A673 (cell line): Measurements from ENCODE around the gene LAMA4. TPM values are rescaled to one million over a fixed set of nuclear protein-coding genes. Genes with fewer than 3 reads are reported as not detected.
A peak's percentile ranks its signal among the peaks of the same experiment; 100 is the strongest.

Experiments
- BruUV-seq: library from RNA; stranded (reverse); fragments of 400-500 nt; replicated peaks from 2 replicates; lab custom pipeline; 2021; lab: Mats Ljungman, UMichigan
- CTCF ChIA-PET: fragments of 300-600 bp; sonication (Branson Sonifier 250); formaldehyde crosslinking; loops from one replicate; lab custom pipeline; 2022; ENCODE audit warnings: antibody characterized with exemption; lab: Charles Lee
- POLR2A ChIA-PET: fragments of 300-600 bp; sonication (Branson Sonifier 250); formaldehyde crosslinking; loops from one replicate; lab custom pipeline; 2022; ENCODE audit warnings: antibody characterized with exemption; ENCODE audit not compliant: low non-redundant PET; lab: Charles Lee
- DNase-seq: peaks from one replicate; pipeline ENCODE4 v3.0.0-alpha.2; 2015; ENCODE audit warnings: low spot score
- H3K27ac ChIP-seq: fragments of 200-600 bp; sonication (generic); 2 replicates; pipeline ENCODE4 v1.5.1; 2016; ENCODE audit warnings: mixed run types, low read depth, mild to moderate bottlenecking, mixed read lengths, antibody characterized with exemption, low read length; ENCODE audit not compliant: poor library complexity, severe bottlenecking
- H3K27me3 ChIP-seq: fragments of 200-600 bp; sonication (generic); replicated peaks from 2 replicates; pipeline ENCODE4 v1.6.1; 2017; ENCODE audit warnings: mixed run types, low read depth, mild to moderate bottlenecking, mixed read lengths, antibody characterized with exemption, low read length; ENCODE audit not compliant: insufficient read depth, poor library complexity
- H3K36me3 ChIP-seq: fragments of 200-600 bp; sonication (generic); 2 replicates; pipeline ENCODE4 v1.6.1; 2016; ENCODE audit warnings: mixed run types, mild to moderate bottlenecking, mixed read lengths, antibody characterized with exemption, low read length; ENCODE audit not compliant: insufficient read depth, poor library complexity, severe bottlenecking
- H3K4me1 ChIP-seq: fragments of 200-600 bp; sonication (generic); 2 replicates; pipeline ENCODE4 v1.6.1; 2017; ENCODE audit warnings: mixed run types, mild to moderate bottlenecking, mixed read lengths, antibody characterized with exemption, low read length; ENCODE audit not compliant: insufficient read depth, poor library complexity, severe bottlenecking
- H3K4me3 ChIP-seq: fragments of 200-600 bp; sonication (generic); 2 replicates; pipeline ENCODE4 v1.5.1; 2016; ENCODE audit warnings: low read depth, mixed run types, mild to moderate bottlenecking, mixed read lengths, low read length; ENCODE audit not compliant: poor library complexity, severe bottlenecking
- H3K9me3 ChIP-seq: fragments of 200-600 bp; sonication (generic); 2 replicates; pipeline ENCODE4 v1.6.1; 2016; ENCODE audit warnings: mixed run types, low read depth, mild to moderate bottlenecking, mixed read lengths, antibody characterized with exemption, low read length; ENCODE audit not compliant: poor library complexity, severe bottlenecking
- EZH2 ChIP-seq: fragments of 200-600 bp; sonication (generic); IDR thresholded peaks from 2 replicates; pipeline ENCODE4 v1.6.1; 2017; ENCODE audit warnings: borderline replicate concordance, low read depth, mild to moderate bottlenecking, mixed read lengths, antibody characterized with exemption, low read length; ENCODE audit not compliant: poor library complexity, severe bottlenecking
- intact Hi-C: fragments of 100-400 bp; cut with micrococcal nuclease; formaldehyde crosslinking; loops from one replicate; pipeline ENCODE4 v1.10.0; 2022; ENCODE audit not compliant: unreplicated experiment
- total RNA-seq: library from RNA; stranded (reverse); gene quantifications from 2 replicates; pipeline ENCODE4 v1.2.3, GENCODE V29; 2021
- TF ChIP-seq, protein P1 (sequence below): fragments of 300-800, 200-600 bp; sonication (generic); conservative IDR thresholded peaks from 2 replicates; pipeline ENCODE4 v1.5.1; 2017; ENCODE audit warnings: low read depth, mild to moderate bottlenecking, antibody characterized with exemption, low read length, moderate library complexity, mixed read lengths

LAMA4 gene
- total RNA-seq, 1 experiment from 2014 or later = 1.2 TPM

DNA sequence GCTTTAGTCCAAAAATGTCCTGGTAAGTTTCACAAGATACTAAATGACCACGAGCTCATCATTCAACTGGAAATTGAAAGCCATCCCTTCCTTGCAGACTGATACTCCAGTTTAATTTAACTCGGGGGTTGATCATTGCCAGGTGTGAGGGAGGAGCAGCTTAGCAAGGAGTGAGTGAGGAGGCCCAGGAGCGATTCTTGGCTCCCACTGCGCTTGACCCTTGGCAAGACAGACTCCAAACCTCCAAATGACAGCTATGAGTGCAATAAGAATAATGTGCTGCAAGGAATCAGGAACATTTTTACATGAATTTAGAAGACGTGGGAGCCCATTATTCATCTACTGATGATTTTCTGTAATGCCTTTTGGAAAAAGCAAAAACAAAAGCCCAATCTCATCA is 64.9 kb downstream of the LAMA4 start:
- Histone ChIP-seq H3K27me3 (no peaks in the 10 kb centered on the region), H3K36me3 (no peaks in the 10 kb centered on the region), H3K4me1 (no peaks in the 10 kb centered on the region), H3K4me3 (no peak overlapping the region), H3K27ac (no peak overlapping the region), H3K9me3 (no peaks in the 10 kb centered on the region)
- CTCF ChIA-PET = no interaction called here
- BruUV-seq = no TSS peak
- TF ChIP-seq, protein P1, sequence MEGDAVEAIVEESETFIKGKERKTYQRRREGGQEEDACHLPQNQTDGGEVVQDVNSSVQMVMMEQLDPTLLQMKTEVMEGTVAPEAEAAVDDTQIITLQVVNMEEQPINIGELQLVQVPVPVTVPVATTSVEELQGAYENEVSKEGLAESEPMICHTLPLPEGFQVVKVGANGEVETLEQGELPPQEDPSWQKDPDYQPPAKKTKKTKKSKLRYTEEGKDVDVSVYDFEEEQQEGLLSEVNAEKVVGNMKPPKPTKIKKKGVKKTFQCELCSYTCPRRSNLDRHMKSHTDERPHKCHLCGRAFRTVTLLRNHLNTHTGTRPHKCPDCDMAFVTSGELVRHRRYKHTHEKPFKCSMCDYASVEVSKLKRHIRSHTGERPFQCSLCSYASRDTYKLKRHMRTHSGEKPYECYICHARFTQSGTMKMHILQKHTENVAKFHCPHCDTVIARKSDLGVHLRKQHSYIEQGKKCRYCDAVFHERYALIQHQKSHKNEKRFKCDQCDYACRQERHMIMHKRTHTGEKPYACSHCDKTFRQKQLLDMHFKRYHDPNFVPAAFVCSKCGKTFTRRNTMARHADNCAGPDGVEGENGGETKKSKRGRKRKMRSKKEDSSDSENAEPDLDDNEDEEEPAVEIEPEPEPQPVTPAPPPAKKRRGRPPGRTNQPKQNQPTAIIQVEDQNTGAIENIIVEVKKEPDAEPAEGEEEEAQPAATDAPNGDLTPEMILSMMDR = no peak
- TF ChIP-seq EZH2 = no peak
- POLR2A ChIA-PET = no interaction called here
- DNase-seq = no peak
- intact Hi-C loops = no loop called here

DNA sequence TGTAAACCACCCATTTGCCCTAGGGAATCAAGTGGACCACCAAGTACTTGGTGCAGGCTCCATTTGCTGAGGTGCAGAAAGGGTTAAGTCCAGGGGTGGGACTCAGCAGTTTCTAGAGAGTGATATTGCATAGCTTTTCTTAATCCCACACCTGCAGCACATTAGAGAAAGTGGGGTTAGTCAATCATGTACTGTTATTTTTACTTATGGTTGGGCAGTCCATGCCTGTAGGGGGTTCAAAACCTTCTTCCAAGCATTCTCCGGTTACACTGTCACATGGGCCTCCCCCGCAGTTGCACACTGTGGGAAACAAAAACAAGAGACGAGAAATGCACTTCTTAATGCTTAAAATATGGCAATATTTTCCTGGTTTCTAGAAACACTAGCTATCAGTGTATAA is 65.5 kb downstream of the LAMA4 start:
- H3K4me3 ChIP-seq = no peak overlapping the region
- H3K27ac ChIP-seq = no peak overlapping the region
- TF ChIP-seq, protein P1 = no peak
- TF ChIP-seq EZH2 = no peak
- H3K4me1 ChIP-seq = no peaks in the 10 kb centered on the region
- DNase-seq = peak; percentile 6
- ChIA-PET POLR2A (no interaction called here), CTCF (no interaction called here)
- H3K9me3 ChIP-seq = no peaks in the 10 kb centered on the region
- intact Hi-C loops = no loop called here
- H3K27me3 ChIP-seq = no peaks in the 10 kb centered on the region
- no TSS peak for BruUV-seq
- H3K36me3 ChIP-seq = no peaks in the 10 kb centered on the region

DNA sequence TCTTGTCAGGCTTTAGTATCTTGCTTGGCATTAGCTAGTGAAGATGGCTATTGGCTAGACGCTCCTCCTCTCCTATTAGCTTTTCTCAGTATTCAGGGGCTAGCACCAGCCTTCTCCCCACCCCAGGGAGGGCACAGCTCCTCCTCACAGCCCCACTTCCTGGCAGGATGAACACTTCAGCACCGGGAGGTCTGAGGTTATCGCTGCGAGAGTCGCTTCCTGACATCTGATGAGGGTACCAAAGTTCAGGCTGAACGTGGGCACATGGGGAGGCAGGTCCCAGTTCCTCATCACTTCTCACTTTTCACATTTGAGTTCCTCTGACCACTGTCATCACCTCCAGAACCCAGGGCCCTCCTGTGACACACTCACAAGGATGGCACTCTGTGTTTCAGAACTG is 66.6 kb downstream of the LAMA4 start:
- Histone ChIP-seq H3K4me1 (no peaks in the 10 kb centered on the region), H3K27ac (no peak overlapping the region), H3K27me3 (no peaks in the 10 kb centered on the region), H3K4me3 (no peak overlapping the region), H3K9me3 (no peaks in the 10 kb centered on the region), H3K36me3 (no peaks in the 10 kb centered on the region)
- ChIA-PET POLR2A (no interaction called here), CTCF (no interaction called here)
- intact Hi-C loops = no loop called here
- no TSS peak for BruUV-seq
- TF ChIP-seq, protein P1 = no peak
- no peak for DNase-seq
